Measurements from ENCODE around the gene ZSWIM4.

The ZSWIM4 gene

DNA sequence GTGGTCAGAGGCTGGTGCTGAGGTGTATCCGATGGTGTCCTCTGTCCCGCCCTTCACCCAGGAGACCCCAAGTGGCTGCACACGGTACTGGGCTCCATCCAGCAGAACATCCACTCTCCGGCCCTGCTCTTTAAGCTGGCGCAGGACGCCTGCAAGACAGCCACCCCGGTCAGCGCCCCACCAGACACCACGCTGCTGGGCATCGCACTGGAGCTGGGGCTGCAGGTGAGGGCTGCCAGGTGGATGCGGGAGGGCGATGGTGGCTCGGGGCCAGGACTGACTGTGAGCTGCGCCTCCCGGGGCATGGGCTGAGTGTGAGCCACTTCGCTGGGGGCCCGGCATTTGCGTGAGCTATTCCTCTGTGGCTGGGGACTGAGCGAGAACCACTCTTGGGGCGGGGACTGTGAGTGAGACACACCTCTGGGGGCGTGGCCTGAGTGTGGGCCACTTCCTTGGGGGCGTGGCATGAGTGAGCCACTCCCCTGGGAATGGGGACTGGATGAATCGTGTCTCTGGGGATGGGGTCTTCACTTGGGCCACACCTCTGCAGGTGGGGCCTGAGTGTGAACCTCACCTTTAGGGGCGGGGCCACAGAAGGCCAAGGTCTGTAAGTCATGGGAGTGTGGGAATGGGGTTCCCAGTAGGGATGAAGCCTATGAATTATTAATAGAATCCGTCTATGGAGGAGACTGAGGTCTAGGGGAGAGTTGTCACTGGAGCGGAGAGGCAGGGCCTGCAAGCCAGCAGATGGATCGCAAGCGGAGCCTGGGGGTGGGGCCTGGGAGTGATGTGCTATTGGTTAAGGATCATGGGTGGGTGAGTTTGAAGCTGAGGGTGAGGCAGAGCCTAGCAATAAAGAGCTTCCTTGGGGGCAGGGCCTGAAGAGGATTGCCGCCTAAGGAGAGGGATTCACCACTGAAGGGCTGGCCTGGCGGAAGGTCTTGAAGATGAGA lies 30.5 kb downstream of the ZSWIM4 start:
- Histone ChIP-seq H3K27ac (no peak overlapping the region), H3K27me3 (ENCODE audit: insufficient read depth, low read depth, severe bottlenecking) (no peaks in the 10 kb centered on the region), H3K9me3 (ENCODE audit: severe bottlenecking) (no peaks in the 10 kb centered on the region), H3K4me3 (ENCODE audit: low read depth, low read length) (no peak overlapping the region), H3K36me3 (peaks cover 29% of the 10 kb centered on the region)
- TF ChIP-seq, protein P1, sequence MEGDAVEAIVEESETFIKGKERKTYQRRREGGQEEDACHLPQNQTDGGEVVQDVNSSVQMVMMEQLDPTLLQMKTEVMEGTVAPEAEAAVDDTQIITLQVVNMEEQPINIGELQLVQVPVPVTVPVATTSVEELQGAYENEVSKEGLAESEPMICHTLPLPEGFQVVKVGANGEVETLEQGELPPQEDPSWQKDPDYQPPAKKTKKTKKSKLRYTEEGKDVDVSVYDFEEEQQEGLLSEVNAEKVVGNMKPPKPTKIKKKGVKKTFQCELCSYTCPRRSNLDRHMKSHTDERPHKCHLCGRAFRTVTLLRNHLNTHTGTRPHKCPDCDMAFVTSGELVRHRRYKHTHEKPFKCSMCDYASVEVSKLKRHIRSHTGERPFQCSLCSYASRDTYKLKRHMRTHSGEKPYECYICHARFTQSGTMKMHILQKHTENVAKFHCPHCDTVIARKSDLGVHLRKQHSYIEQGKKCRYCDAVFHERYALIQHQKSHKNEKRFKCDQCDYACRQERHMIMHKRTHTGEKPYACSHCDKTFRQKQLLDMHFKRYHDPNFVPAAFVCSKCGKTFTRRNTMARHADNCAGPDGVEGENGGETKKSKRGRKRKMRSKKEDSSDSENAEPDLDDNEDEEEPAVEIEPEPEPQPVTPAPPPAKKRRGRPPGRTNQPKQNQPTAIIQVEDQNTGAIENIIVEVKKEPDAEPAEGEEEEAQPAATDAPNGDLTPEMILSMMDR (IDR thresholded peaks at IDR 0.05; ENCODE audit: low read depth, low read length), result peak; percentile 47
- DNase-seq, result peak; percentile 55

DNA sequence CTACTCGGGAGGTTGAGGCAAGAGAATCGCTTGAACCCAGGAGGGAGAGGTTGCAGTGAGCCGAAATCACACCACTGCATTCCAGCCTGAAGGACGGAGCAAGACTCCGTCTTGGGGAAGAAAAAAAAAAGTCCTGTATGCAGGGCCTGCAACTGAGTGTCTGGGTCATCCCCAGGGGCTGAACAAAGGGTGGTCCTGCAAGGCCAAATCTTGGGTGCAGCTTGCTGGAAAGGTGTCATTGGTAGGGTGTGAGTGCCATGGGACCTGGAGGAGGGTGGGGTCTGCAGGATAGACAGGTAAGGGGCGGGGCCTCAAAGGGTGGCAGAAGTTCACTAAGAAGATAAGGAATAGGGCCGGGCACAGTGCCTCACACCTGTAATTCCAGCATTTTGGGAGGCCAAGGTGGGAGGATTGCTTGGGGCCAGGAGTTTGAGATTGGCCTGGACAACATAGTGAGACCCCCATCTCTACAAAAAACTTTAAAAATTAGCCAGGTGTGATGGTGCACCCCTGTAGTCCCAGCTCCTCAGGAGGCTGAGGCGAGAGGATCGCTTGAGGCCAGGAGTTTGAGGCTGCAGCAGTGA lies 31.5 kb downstream of the ZSWIM4 start:
- TF ChIP-seq, protein P1 (IDR thresholded peaks at IDR 0.05; ENCODE audit: low read depth, low read length), result no peak
- H3K36me3 ChIP-seq, result peaks cover 24% of the 10 kb centered on the region

DNA sequence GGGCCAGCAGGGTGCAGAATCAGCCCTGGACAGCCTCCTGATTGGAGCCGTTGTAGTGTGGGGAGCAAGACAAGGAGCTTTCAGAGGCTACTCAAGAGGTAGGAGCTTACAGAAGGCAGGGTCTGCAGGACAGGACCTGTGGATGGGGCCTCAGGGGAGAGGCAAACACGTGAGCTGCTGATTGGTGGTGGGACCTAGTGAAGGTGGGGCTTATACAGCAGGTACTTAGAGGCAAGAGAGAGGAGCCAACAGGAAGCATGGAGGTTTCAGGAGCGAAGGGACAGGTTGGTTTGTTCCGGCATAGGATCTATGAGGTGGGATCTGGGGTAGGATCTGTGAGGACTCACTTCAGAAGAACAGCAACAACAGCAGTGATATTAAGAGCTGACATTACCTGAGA lies 32.4 kb downstream of the ZSWIM4 start:
- peak; percentile 43 for DNase-seq
- H3K27ac ChIP-seq, result no peak overlapping the region
- TF ChIP-seq, protein P1 (IDR thresholded peaks at IDR 0.05; ENCODE audit: low read depth, low read length), result no peak
- peaks cover 21% of the 10 kb centered on the region for H3K36me3 ChIP-seq
- H3K9me3 ChIP-seq (ENCODE audit: severe bottlenecking), result no peaks in the 10 kb centered on the region
- H3K27me3 ChIP-seq (ENCODE audit: insufficient read depth, low read depth, severe bottlenecking), result no peaks in the 10 kb centered on the region
- H3K4me3 ChIP-seq (ENCODE audit: low read depth, low read length), result no peak overlapping the region

More for the DNA sequence above, 31.5 kb downstream of the ZSWIM4 start:
- H3K9me3 ChIP-seq (ENCODE audit: severe bottlenecking), result no peaks in the 10 kb centered on the region
- no peaks in the 10 kb centered on the region for H3K27me3 ChIP-seq (ENCODE audit: insufficient read depth, low read depth, severe bottlenecking)
- H3K4me3 ChIP-seq (ENCODE audit: low read depth, low read length), result no peak overlapping the region
- no peak for DNase-seq
- no peak overlapping the region for H3K27ac ChIP-seq

DNA sequence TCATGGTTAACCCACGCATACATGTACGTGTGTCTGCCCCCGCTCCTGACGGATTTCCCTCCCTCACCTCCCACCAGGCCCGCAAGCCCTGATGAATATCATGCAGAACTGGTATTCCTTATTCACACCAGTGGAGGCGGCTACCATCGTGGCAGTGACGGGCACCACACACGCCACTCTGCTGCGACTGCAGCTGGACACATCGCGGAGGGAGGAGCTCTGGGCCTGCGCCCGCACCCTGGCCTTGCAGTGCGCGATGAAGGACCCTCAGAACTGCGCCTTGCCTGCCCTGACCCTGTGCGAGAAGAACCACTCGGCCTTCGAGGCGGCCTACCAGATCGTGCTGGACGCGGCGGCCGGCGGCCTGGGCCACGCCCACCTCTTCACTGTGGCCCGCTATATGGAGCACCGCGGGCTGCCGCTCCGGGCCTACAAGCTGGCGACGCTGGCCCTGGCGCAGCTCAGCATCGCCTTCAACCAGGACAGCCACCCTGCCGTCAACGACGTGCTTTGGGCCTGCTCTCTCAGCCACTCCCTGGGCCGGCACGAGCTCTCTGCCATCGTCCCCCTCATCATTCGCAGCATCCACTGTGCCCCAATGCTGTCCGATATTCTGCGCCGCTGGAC lies 35.0 kb downstream of the ZSWIM4 start:
- Histone ChIP-seq H3K27ac (no peak overlapping the region), H3K36me3 (peaks cover 13% of the 10 kb centered on the region), H3K9me3 (ENCODE audit: severe bottlenecking) (no peaks in the 10 kb centered on the region), H3K27me3 (ENCODE audit: insufficient read depth, low read depth, severe bottlenecking) (no peaks in the 10 kb centered on the region), H3K4me3 (ENCODE audit: low read depth, low read length) (no peak overlapping the region)
- TF ChIP-seq, protein P1 (IDR thresholded peaks at IDR 0.05; ENCODE audit: low read depth, low read length), result no peak
- DNase-seq, result no peak

DNA sequence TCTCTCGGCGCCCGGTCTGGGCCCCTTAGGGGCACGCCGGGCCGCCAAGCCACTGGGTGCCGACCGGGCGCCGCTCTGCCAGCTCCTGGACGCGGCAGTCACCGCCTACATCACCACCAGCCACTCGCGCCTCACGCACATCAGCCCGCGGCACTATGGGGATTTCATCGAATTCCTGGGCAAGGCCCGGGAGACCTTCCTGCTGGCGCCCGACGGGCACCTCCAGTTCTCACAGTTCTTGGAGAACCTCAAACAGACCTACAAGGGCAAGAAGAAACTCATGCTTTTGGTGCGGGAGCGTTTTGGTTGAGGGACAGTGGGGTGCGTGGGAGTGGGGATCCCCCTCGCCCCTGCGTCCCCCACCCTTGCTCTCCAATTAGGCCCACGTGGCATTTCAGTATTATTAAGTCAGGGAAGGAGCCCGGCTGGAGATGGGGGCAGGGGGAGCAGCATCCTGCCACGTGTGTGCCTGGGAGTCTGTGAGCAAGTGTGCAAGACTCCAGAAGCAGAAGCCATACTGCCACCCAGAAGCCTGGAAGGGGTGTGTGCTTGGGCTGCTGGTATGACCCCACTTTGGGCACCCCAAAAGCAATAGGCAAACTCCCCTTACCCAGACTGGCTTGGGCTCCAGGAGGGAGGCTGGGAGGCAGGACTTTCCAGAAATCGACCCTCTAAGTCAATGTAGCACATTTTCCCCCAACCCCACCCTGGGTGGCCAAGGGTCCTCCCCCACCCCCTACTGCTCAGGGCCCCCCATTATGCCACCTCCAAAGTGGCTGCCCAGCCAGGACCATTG lies 35.7 kb downstream of the ZSWIM4 start:
- TF ChIP-seq, protein P1 (IDR thresholded peaks at IDR 0.05; ENCODE audit: low read depth, low read length), result no peak
- no peak overlapping the region for H3K4me3 ChIP-seq (ENCODE audit: low read depth, low read length)
- DNase-seq, result no peak
- H3K9me3 ChIP-seq (ENCODE audit: severe bottlenecking), result no peaks in the 10 kb centered on the region
- H3K36me3 ChIP-seq, result peaks cover 11% of the 10 kb centered on the region
- H3K27ac ChIP-seq, result no peak overlapping the region
- H3K27me3 ChIP-seq (ENCODE audit: insufficient read depth, low read depth, severe bottlenecking), result no peaks in the 10 kb centered on the region
